Fibroblast of lung (primary cell): ENCODE data around the gene LSM12. TPM values are rescaled to one million over a fixed set of nuclear protein-coding genes. Genes with fewer than 3 reads are reported as not detected.

Source experiments
- DNase-seq, 2 donors: peaks; one replicate each; pipeline versions ENCODE4 v3.0.0 to v3.0.0-alpha.2; 2010; ENCODE audit warnings: low read depth in 2 of 2
- H2AFZ ChIP-seq: 2 replicates; pipeline ENCODE4 v1.5.1; 2012; ENCODE audit warnings: low read length, control low read depth, inconsistent platforms
- H3K27ac ChIP-seq: 2 replicates; pipeline ENCODE4 v1.5.1; 2011; ENCODE audit warnings: low read length, control low read depth; ENCODE audit not compliant: insufficient read depth
- H3K27me3 ChIP-seq: 2 replicates; pipeline ENCODE4 v1.5.1; 2011; ENCODE audit warnings: mild to moderate bottlenecking, low read length; ENCODE audit not compliant: control insufficient read depth, insufficient read depth
- H3K36me3 ChIP-seq: 2 replicates; pipeline ENCODE4 v1.5.1; 2011; ENCODE audit warnings: low read length; ENCODE audit not compliant: control insufficient read depth, insufficient read depth
- H3K4me1 ChIP-seq: 2 replicates; pipeline ENCODE4 v1.5.1; 2011; ENCODE audit warnings: low read length; ENCODE audit not compliant: control insufficient read depth, insufficient read depth; ENCODE audit errors: extremely low read depth
- H3K4me2 ChIP-seq: 2 replicates; pipeline ENCODE4 v1.5.1; 2011; ENCODE audit warnings: low read length, control low read depth; ENCODE audit not compliant: insufficient read depth; ENCODE audit errors: extremely low read depth
- H3K4me3 ChIP-seq, 4 experiments: fragments of 200-600 bp in 1 of 4; sonication (generic) in 1 of 4; replicated peaks in 1 of 4; 2 replicates each; pipeline ENCODE4 v1.5.1; 2011 to 2016; ENCODE audit warnings: low read length in 4 of 4, low read depth in 3 of 4, mild to moderate bottlenecking in 3 of 4, control low read depth in 2 of 4, inconsistent platforms in 1 of 4, mixed read lengths in 1 of 4; ENCODE audit not compliant: insufficient read depth in 1 of 4; ENCODE audit errors: control extremely low read depth in 1 of 4
- H3K79me2 ChIP-seq: 2 replicates; pipeline ENCODE4 v1.5.1; 2012; ENCODE audit warnings: mild to moderate bottlenecking, low read length, inconsistent platforms; ENCODE audit not compliant: control insufficient read depth, insufficient read depth
- H3K9ac ChIP-seq: 2 replicates; pipeline ENCODE4 v1.5.1; 2011; ENCODE audit warnings: mild to moderate bottlenecking, low read length, control low read depth; ENCODE audit not compliant: insufficient read depth
- H3K9me3 ChIP-seq: 2 replicates; pipeline ENCODE4 v1.5.1; 2012; ENCODE audit warnings: low read depth, low read length; ENCODE audit not compliant: control insufficient read depth, insufficient read depth
- H4K20me1 ChIP-seq: 2 replicates; pipeline ENCODE4 v1.5.1; 2011; ENCODE audit warnings: low read length; ENCODE audit not compliant: control insufficient read depth, insufficient read depth; ENCODE audit errors: extremely low read depth
- CTCF ChIP-seq, 2 donors: IDR thresholded peaks in 1 of 2; conservative IDR thresholded peaks in 1 of 2; 1 replicate in 1 of 2; 2 replicates in 1 of 2; pipeline ENCODE4 v1.5.1; 2011 to 2012; ENCODE audit warnings: low read length in 2 of 2, control low read depth in 1 of 2, inconsistent platforms in 1 of 2, low read depth in 1 of 2, mild to moderate bottlenecking in 1 of 2
- EZH2 ChIP-seq: IDR thresholded peaks from 2 replicates; pipeline ENCODE4 v1.5.1; 2012; ENCODE audit warnings: low read length, control low read depth, mild to moderate bottlenecking; ENCODE audit errors: missing control alignments
- polyA plus RNA-seq, 2 donors: library from polyadenylated mRNA; depleted of rRNA in 1 of 2; stranded (reverse) in 1 of 2; unstranded in 1 of 2; fragments of >200 nt; gene quantifications; 2 replicates each; pipeline ENCODE4 v1.2.1, GENCODE V29; 2011 to 2012; ENCODE audit warnings: missing spikeins in 1 of 2
- total RNA-seq: library from RNA; depleted of rRNA; stranded (reverse); fragments of >200 nt; gene quantifications from 2 replicates; pipeline ENCODE4 v1.2.1, GENCODE V29; 2014

The LSM12 gene
- total and polyA plus RNA-seq, 2 donors (not counting 1 experiment from before 2014, with no cell fraction given): 25.6 to 79.3 TPM

GRCh38 chr17:44106801-44107200, 40.3 kb upstream of the LSM12 start:
- Histone ChIP-seq H3K27me3 (no peaks in the 10 kb centered on the region), H2AFZ (no peak overlapping the region), H3K4me2 (no peak overlapping the region), H4K20me1 (no peaks in the 10 kb centered on the region), H3K27ac (no peak overlapping the region), H3K36me3 (no peaks in the 10 kb centered on the region), H3K79me2 (peaks cover 42% of the 10 kb centered on the region), H3K4me1 (peaks cover 34% of the 10 kb centered on the region), H3K4me3 (no peak overlapping the region), H3K9me3 (no peaks in the 10 kb centered on the region), H3K9ac (no peak overlapping the region)
- DNase-seq: no peak
- TF ChIP-seq CTCF (conservative IDR thresholded peaks at IDR 0.05 in 1 of 2, IDR thresholded peaks at IDR 0.05 in 1 of 2; ENCODE audit: low read depth in 1 of 2, low read length in 2 of 2) (no peak), EZH2 (no peak)

GRCh38 chr17:44105941-44106340, 39.5 kb upstream of the LSM12 start:
- Histone ChIP-seq H4K20me1 (no peaks in the 10 kb centered on the region), H3K27me3 (no peaks in the 10 kb centered on the region), H3K4me3 (no peak overlapping the region), H3K4me2 (no peak overlapping the region), H3K79me2 (peaks cover 42% of the 10 kb centered on the region), H2AFZ (no peak overlapping the region), H3K36me3 (no peaks in the 10 kb centered on the region), H3K9me3 (no peaks in the 10 kb centered on the region), H3K27ac (no peak overlapping the region), H3K9ac (no peak overlapping the region), H3K4me1 (peaks cover 33% of the 10 kb centered on the region)
- TF ChIP-seq CTCF (conservative IDR thresholded peaks at IDR 0.05 in 1 of 2, IDR thresholded peaks at IDR 0.05 in 1 of 2; ENCODE audit: low read depth in 1 of 2, low read length in 2 of 2): no peak
- no peak for DNase-seq

GRCh38 chr17:44105483-44105882, 39.0 kb upstream of the LSM12 start:
- no peaks in the 10 kb centered on the region for H3K36me3 ChIP-seq
- no peak overlapping the region for H2AFZ ChIP-seq
- no peak for TF ChIP-seq CTCF (conservative IDR thresholded peaks at IDR 0.05 in 1 of 2, IDR thresholded peaks at IDR 0.05 in 1 of 2; ENCODE audit: low read depth in 1 of 2, low read length in 2 of 2)
- no peak for TF ChIP-seq EZH2
- H3K79me2 ChIP-seq: peaks cover 41% of the 10 kb centered on the region
- no peak overlapping the region for H3K9ac ChIP-seq
- H3K27ac ChIP-seq: no peak overlapping the region
- no peaks in the 10 kb centered on the region for H3K27me3 ChIP-seq
- peaks cover 29% of the 10 kb centered on the region for H3K4me1 ChIP-seq
- DNase-seq: no peak
- H3K4me2 ChIP-seq: no peak overlapping the region
- H4K20me1 ChIP-seq: no peaks in the 10 kb centered on the region
- no peak overlapping the region for H3K4me3 ChIP-seq
- no peaks in the 10 kb centered on the region for H3K9me3 ChIP-seq
